HepG2 (cell line): ENCODE measurements around the gene SRCAP. TPM values are rescaled to one million over a fixed set of nuclear protein-coding genes. Genes with fewer than 3 reads are reported as not detected.

Experiments used
- BCL3 ChIP-seq: sonication (generic); formaldehyde crosslinking; IDR thresholded peaks from 2 replicates; pipeline ENCODE4 v1.5.1; 2020; ENCODE audit warnings: mild to moderate bottlenecking, missing genetic modification reagents, moderate library complexity
- FOXA1 ChIP-seq, 2 experiments: fragments of 450-650 bp in 1 of 2; sonication (generic) in 1 of 2; formaldehyde crosslinking in 1 of 2; IDR thresholded peaks; 2 replicates each; pipeline versions ENCODE4 v1.4.0 to v1.6.1; 2016 to 2020; ENCODE audit warnings: missing genetic modification reagents in 1 of 2
- MYPOP ChIP-seq: sonication (generic); formaldehyde crosslinking; IDR thresholded peaks from 2 replicates; pipeline ENCODE4 v1.8.1; 2023; ENCODE audit warnings: mild to moderate bottlenecking, moderate library complexity, missing genetic modification reagents
- NCOR1 ChIP-seq: fragments of 200-600 bp; sonication (generic); IDR thresholded peaks from 2 replicates; pipeline ENCODE4 v1.7.0; 2017; ENCODE audit warnings: antibody characterized with exemption, low read length, borderline replicate concordance
- RBFOX2 ChIP-seq: fragments of 200-400 bp; formaldehyde crosslinking; IDR thresholded peaks from 2 replicates; pipeline ENCODE4 v1.6.1; 2017; ENCODE audit warnings: low read depth, mild to moderate bottlenecking, low read length
- ZNF225 ChIP-seq: sonication (generic); formaldehyde crosslinking; IDR thresholded peaks from 2 replicates; pipeline ENCODE4 v1.4.0; 2020; ENCODE audit warnings: mild to moderate bottlenecking, missing genetic modification reagents
- ZNF230 ChIP-seq: sonication (generic); formaldehyde crosslinking; IDR thresholded peaks from 2 replicates; pipeline ENCODE4 v1.4.0; 2020; ENCODE audit warnings: mild to moderate bottlenecking, missing genetic modification reagents
- ZNF33A ChIP-seq: sonication (generic); formaldehyde crosslinking; IDR thresholded peaks from 2 replicates; pipeline ENCODE4 v1.5.1; 2020; ENCODE audit warnings: missing genetic modification reagents, mild to moderate bottlenecking, moderate library complexity, borderline replicate concordance
- ZNF556 ChIP-seq: sonication (generic); formaldehyde crosslinking; IDR thresholded peaks from 2 replicates; pipeline ENCODE4 v1.4.0; 2020; ENCODE audit warnings: mild to moderate bottlenecking, missing genetic modification reagents, borderline replicate concordance
- ZNF747 ChIP-seq: sonication (generic); formaldehyde crosslinking; IDR thresholded peaks from 2 replicates; pipeline ENCODE4 v1.8.1; 2023; ENCODE audit warnings: missing genetic modification reagents, mild to moderate bottlenecking, borderline replicate concordance
- ZNF766 ChIP-seq: sonication (generic); formaldehyde crosslinking; IDR thresholded peaks from 2 replicates; pipeline ENCODE4 v1.5.0; 2020; ENCODE audit warnings: missing genetic modification reagents, borderline replicate concordance
- ZNF83 ChIP-seq: sonication (generic); formaldehyde crosslinking; IDR thresholded peaks from 2 replicates; pipeline ENCODE4 v1.4.0; 2020; ENCODE audit warnings: missing genetic modification reagents, mild to moderate bottlenecking, borderline replicate concordance
- ZNF891 ChIP-seq: sonication (generic); formaldehyde crosslinking; IDR thresholded peaks from 2 replicates; pipeline ENCODE4 v1.5.0; 2020; ENCODE audit warnings: mild to moderate bottlenecking, missing genetic modification reagents
- polyA plus RNA-seq, 8 experiments: library from polyadenylated mRNA; depleted of rRNA in 3 of 8; stranded (reverse) in 7 of 8; unstranded in 1 of 8; fragments of >200 nt; fragmentation: Illumina TruSeq in 4 of 8; extraction: Trizol in 4 of 8; gene quantifications; 2 replicates each; pipeline versions ENCODE4 v1.2.1 to v1.2.3, GENCODE V29; 2011 to 2016; ENCODE audit warnings: low read depth in 4 of 8, missing spikeins in 1 of 8, mixed read lengths in 1 of 8; ENCODE audit not compliant: insufficient read depth in 1 of 8
- total RNA-seq, 5 experiments: library from RNA; depleted of rRNA; stranded (reverse); fragments of >200 nt; fragmentation: Illumina TruSeq; extraction: Trizol; gene quantifications; 2 replicates each; pipeline ENCODE4 v1.2.3, GENCODE V29; 2016; ENCODE audit warnings: low read depth in 1 of 5
- TF ChIP-seq, protein P1 (sequence below), 2 experiments: sonication (generic) in 1 of 2; formaldehyde crosslinking in 1 of 2; IDR thresholded peaks; 2 replicates each; pipeline versions ENCODE4 v1.6.1 to v1.9.0; 2014 to 2022; ENCODE audit warnings: antibody characterized with exemption in 1 of 2, borderline replicate concordance in 1 of 2, inconsistent platforms in 1 of 2, low read depth in 1 of 2, missing genetic modification reagents in 1 of 2
- TF ChIP-seq, protein P2 (sequence below): sonication (generic); formaldehyde crosslinking; IDR thresholded peaks from 2 replicates; pipeline ENCODE4 v1.8.1; 2022; ENCODE audit warnings: low read depth, mild to moderate bottlenecking, missing genetic modification reagents

SRCAP gene
- total and polyA plus RNA-seq, 2 of the 13 experiments (the other 11 are each of a cell fraction or from before 2014, with no cell fraction given) = 4.9 to 9.0 TPM

- TF ChIP-seq ZNF33A (CRISPR knock-in tag) (no peak), ZNF83 (CRISPR knock-in tag) (no peak), RBFOX2 (peak; percentile 68), ZNF747 (CRISPR knock-in tag) (no peak; the same call in 1 of the 2 replicates), BCL3 (CRISPR knock-in tag) (no peak; the same call in 1 of the 2 replicates), ZNF225 (CRISPR knock-in tag) (no peak), ZNF766 (CRISPR knock-in tag) (no peak), NCOR1 (no peak), FOXA1 (IDR thresholded peaks at IDR 0.05) (no peak), FOXA1 (CRISPR knock-in tag; IDR thresholded peaks at IDR 0.05) (0 out of 2 replicates have a peak, but pooled peaks have one; percentile 3), ZNF891 (CRISPR knock-in tag) (0 out of 2 replicates have a peak, but pooled peaks have one; percentile 33), MYPOP (CRISPR knock-in tag) (no peak), ZNF230 (CRISPR knock-in tag) (no peak; the same call in 1 of the 2 replicates), ZNF556 (no peak)
- TF ChIP-seq, protein P1, sequence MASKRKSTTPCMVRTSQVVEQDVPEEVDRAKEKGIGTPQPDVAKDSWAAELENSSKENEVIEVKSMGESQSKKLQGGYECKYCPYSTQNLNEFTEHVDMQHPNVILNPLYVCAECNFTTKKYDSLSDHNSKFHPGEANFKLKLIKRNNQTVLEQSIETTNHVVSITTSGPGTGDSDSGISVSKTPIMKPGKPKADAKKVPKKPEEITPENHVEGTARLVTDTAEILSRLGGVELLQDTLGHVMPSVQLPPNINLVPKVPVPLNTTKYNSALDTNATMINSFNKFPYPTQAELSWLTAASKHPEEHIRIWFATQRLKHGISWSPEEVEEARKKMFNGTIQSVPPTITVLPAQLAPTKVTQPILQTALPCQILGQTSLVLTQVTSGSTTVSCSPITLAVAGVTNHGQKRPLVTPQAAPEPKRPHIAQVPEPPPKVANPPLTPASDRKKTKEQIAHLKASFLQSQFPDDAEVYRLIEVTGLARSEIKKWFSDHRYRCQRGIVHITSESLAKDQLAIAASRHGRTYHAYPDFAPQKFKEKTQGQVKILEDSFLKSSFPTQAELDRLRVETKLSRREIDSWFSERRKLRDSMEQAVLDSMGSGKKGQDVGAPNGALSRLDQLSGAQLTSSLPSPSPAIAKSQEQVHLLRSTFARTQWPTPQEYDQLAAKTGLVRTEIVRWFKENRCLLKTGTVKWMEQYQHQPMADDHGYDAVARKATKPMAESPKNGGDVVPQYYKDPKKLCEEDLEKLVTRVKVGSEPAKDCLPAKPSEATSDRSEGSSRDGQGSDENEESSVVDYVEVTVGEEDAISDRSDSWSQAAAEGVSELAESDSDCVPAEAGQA (IDR thresholded peaks at IDR 0.05; ENCODE audit: low read depth) = 0 out of 2 replicates have a peak, but pooled peaks have one; percentile 16
- TF ChIP-seq, protein P1 (CRISPR knock-in tag; IDR thresholded peaks at IDR 0.05; ENCODE audit: borderline replicate concordance) = 0 out of 2 replicates have a peak, but pooled peaks have one; percentile 59
- TF ChIP-seq, protein P2, sequence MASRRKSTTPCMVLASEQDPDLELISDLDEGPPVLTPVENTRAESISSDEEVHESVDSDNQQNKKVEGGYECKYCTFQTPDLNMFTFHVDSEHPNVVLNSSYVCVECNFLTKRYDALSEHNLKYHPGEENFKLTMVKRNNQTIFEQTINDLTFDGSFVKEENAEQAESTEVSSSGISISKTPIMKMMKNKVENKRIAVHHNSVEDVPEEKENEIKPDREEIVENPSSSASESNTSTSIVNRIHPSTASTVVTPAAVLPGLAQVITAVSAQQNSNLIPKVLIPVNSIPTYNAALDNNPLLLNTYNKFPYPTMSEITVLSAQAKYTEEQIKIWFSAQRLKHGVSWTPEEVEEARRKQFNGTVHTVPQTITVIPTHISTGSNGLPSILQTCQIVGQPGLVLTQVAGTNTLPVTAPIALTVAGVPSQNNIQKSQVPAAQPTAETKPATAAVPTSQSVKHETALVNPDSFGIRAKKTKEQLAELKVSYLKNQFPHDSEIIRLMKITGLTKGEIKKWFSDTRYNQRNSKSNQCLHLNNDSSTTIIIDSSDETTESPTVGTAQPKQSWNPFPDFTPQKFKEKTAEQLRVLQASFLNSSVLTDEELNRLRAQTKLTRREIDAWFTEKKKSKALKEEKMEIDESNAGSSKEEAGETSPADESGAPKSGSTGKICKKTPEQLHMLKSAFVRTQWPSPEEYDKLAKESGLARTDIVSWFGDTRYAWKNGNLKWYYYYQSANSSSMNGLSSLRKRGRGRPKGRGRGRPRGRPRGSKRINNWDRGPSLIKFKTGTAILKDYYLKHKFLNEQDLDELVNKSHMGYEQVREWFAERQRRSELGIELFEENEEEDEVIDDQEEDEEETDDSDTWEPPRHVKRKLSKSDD (CRISPR knock-in tag) = no peak
Observed at GRCh38 chr16:30651124-30652004, 47.6 kb upstream of the SRCAP start (continued).
